Measurements from ENCODE around the gene MYBPC2. TPM values are rescaled to one million over a fixed set of nuclear protein-coding genes. Genes with fewer than 3 reads are reported as not detected.

MYBPC2 gene
- total and polyA plus RNA-seq, 2 donors (not counting 1 experiment from before 2014, with no cell fraction given): 1.1 to 1.7 TPM

GRCh38 chr19:50433201-50434180 lies 799 bp downstream of the MYBPC2 start:
- POLR2A ChIA-PET: interaction anchor here (1.4 kb wide), 1 partner anchor 27 kb away, joined by 5 read pairs; no protein-coding TSS in a partner anchor

More at GRCh38 chr19:50433201-50434180, 799 bp downstream of the MYBPC2 start:
- Histone ChIP-seq H3K4me3 (ENCODE audit: control extremely low read depth in 1 of 5, extremely low read depth in 1 of 5, insufficient read depth in 1 of 5, low read depth in 2 of 5, low read length in 4 of 5) (no peak overlapping the region), H3K79me2 (ENCODE audit: control insufficient read depth, insufficient read depth, low read length) (no peaks in the 10 kb centered on the region), H3K27me3 (replicated peaks in 1 of 4; ENCODE audit: control extremely low read depth in 1 of 4, control insufficient read depth in 3 of 4, insufficient read depth in 4 of 4, low read length in 3 of 4) (no peaks in the 10 kb centered on the region), H3K9ac (ENCODE audit: low read length) (no peak overlapping the region), H4K20me1 (ENCODE audit: control insufficient read depth, insufficient read depth, low read length, poor library complexity, severe bottlenecking) (no peaks in the 10 kb centered on the region), H3K27ac (ENCODE audit: low read length in 2 of 2) (peak overlapping the region; percentile 97 to 99), H3K9me3 (ENCODE audit: control extremely low read depth in 1 of 3, control insufficient read depth in 2 of 3, insufficient read depth in 1 of 3, low read length in 2 of 3) (peaks cover 0 to 16% (median 0%) of the 10 kb centered on the region in 3 donors), H2AFZ (ENCODE audit: insufficient read depth, low read depth, low read length, poor library complexity, severe bottlenecking) (no peak overlapping the region), H3K36me3 (replicated peaks in 1 of 2; ENCODE audit: control extremely low read depth in 1 of 2, control insufficient read depth in 1 of 2, extremely low read depth in 1 of 2, insufficient read depth in 2 of 2, low read length in 1 of 2) (peaks cover 2 to 7% of the 10 kb centered on the region in 2 experiments), H3K4me1 (ENCODE audit: control insufficient read depth in 2 of 2, insufficient read depth in 2 of 2, low read length in 2 of 2) (peaks cover 58 to 76% of the 10 kb centered on the region in 2 donors), H3K4me2 (replicated peaks; ENCODE audit: low read depth, low read length, poor library complexity, severe bottlenecking) (peak overlapping the region; percentile 92)
- no peaks in the 10 kb centered on the region for H3K27me3 Mint-ChIP-seq
- no peak for TF ChIP-seq CTCF (IDR thresholded peaks at IDR 0.05)
- TF ChIP-seq EZH2 (IDR thresholded peaks at IDR 0.05; ENCODE audit: borderline replicate concordance, insufficient read depth, low read depth, low read length, poor library complexity, severe bottlenecking): no peak
- H3K4me3 Mint-ChIP-seq: peak overlapping the region; percentile 83
- ATAC-seq (ENCODE audit: low read depth) (no peak), DNase-seq (peak; percentile 49)
- peak overlapping the region; percentile 88 for H3K27ac Mint-ChIP-seq
- CTCF ChIA-PET: interaction anchor here (0.5 to 1.1 kb wide), 2 partner anchors 27 to 349 kb away, joined by 3 to 7 read pairs; no protein-coding TSS in a partner anchor
- no peaks in the 10 kb centered on the region for H3K9me3 Mint-ChIP-seq (ENCODE audit: insufficient read depth)
- 74% methylated on average over 12 of the region's 19 CpGs for WGBS (ENCODE audit: insufficient coverage)
- peaks cover 77% of the 10 kb centered on the region for H3K4me1 Mint-ChIP-seq
- intact Hi-C loops (cut with micrococcal nuclease): loop anchor here (1.0 to 5.0 kb wide), 3 partner anchors 28 to 77 kb away; partner anchors contain the start of gene JOSD2

Measured in B cell (primary cell).